Measurements from ENCODE around the gene JUP. TPM values are rescaled to one million over a fixed set of nuclear protein-coding genes. Genes with fewer than 3 reads are reported as not detected.

Gene JUP
- total RNA-seq, 1 experiment from 2014 or later: 36.3 TPM

DNA sequence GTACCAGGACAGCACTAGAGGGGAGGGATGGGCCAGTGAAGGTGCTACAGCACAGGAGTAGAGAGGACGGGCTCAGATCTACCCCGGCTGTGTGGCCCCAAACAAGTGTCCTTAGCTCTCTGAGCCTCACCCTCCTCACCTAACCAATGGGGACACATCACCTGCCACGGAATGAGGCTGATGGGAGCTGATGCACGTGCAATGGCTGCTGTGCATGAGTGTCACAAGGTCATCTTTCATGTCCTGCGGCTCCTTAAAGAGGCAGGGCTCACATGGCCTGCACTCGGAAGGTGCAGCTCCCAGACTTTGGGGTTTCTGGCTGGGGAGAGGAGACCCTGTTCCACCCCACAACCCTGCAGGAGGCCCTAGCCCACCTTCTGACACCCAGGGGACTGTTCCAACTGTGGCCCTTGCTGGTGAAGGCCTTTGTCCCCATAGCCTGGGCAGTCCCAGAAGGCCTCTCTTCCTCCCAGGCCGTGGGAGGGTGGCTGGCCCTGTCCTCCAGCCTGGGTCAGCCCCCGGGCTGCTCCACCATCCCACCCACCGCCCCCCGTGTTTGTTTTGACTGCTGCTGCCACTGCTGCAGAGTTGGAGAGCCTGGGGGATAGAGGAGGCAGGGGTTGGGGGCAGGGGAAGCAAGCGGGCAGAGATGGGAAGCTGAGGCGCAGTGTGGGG, 62.6 kb downstream of the JUP start:
- no peak for DNase-seq (ENCODE audit: low read depth)

DNA sequence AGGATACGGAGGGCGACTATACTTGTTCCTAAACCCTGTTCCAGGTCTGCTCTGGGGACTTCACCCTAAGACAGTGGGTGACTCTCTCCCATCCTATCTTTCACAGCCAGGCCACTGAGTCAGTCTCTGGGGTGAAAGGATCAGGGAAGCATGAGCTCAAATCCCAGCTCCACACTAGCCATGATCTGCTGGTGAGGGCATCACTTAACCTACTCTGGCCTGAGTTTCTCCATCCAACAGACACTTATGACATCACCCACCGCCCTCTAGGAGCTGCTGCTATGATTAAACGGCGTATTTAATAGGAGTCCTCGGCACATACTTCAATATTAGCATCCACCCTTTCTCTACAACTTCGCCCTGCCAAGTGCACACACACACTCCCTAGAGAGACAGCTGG, 64.3 kb downstream of the JUP start:
- no peak for DNase-seq (ENCODE audit: low read depth)

DNA sequence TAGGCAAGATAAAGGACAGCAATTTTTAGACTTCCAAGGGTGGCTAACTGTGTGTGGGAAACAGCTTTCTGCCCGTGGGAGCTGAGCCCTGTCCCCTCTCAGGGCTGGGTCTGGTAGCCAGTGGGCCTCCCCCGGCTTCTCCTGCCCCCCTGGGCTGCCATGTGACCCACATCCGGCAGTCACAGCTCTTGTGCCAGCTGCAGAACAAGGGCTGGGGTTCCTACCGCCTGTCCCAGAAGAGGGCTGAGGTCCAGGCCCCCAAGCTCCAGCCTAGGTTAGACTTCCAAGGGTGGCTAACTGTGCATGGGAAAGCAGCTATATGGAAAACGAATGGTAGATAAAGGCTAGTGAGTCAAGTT, 68.2 kb downstream of the JUP start:
- no peak for DNase-seq (ENCODE audit: low read depth)

DNA sequence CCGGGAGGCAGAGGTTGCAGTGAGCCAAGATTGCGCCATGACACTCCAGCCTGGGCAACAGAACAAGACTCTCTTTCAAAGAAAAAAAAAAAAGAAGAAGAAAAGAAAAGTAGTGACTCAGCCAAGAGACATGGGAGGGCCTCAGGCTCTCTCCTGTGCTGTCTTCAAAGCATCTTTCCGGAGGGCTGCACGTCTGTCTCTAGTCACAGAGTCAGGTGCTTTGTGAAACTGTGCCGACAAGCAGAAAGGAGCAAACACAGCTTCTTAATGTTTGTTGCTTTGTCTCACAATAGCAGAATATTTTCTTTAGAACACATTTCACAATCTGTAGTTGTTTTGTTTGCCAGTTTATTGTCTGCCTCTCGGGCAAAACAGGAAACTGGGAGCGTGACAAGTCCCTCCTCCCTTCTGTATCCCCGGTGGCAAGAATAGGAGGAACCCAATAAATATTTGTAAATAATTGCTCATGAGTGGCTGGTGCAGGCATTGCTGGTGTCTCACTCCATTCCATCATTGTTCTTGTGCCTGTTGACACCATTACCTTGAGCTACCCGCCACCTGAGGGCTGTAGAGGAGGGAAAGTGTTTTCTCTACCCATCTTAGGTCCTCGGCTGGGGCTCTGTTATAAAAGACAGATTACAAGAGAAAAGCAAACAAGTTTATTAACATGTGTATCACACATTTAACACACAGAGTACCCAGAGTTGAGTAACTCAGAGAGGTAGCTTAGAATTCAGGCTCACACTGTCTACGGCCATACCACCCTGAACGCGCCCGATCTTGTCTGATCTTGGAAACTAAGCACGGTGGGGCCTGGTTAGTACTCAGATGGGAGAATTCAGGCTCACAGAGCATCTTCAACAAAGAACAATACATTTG, 68.9 kb downstream of the JUP start:
- DNase-seq (ENCODE audit: low read depth): peak; percentile 35

DNA sequence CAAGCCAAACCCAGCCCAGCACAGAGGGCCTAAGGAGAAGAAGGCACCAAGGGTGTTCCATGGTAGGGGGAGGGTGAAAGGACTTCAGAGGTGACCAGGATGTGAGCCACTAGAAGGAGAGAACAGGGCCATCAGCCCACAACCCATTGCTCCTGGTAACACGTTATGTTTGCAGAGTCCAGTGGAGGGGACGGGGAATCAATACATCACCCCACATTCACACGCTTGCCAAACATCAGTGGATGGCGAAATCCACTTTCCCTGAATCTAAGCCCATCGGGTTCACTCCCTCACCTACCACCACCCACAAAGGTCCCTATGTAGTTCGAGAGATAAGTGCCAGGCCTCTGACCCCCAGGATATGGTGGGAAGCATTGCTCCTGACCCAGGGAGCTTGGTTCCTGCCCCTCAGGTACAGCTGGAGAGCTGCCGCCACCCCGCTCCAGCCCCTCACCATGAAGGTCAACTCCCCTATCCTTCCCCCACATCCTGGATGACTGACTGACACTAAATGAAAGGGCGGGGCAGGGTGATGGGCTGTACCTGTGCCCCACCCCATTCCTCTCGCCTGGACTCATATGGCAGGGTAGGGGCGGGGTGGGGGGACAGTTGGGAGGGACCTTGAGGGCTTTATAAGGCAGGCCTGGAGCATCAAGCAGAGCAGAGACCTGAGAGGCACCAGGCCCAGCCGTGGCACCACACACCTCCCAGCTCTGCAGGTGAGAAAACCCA, 74.7 kb downstream of the JUP start, which contains the start of gene GAST:
GAST (plus strand) TSS at position 663 of the 732 bp plus-strand sequence. CDS start 3,106 bp downstream, outside the sequence.
- no peak for DNase-seq (ENCODE audit: low read depth)

DNA sequence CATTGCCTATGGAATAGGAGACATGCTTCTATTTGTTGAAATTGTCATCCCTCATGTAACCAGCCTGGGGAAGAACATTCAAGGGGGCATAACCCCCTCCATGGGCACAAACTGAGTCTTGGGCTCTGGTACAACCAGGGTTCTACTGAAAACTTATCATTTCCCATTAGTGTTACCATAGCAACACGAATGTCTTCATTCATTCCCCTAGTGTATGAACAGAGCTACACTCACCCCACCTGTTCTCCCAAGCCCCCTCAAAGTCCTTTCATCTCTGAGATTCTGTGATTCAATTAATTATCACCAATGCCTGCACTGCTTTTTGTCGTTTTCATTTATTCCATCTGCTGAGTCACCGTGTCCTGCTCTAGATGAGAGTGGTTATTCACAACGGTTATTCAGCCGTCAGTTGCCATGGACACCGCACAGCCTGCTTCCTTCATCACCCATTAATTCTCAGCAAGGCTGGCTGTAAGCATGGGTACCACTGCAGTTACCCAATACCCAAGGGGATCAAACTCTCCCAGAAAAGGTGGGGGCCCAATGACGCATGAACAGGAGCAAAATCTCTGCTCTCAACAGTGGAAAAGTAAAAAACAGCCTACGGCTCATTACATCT, 75.9 kb downstream of the JUP start:
- peak; percentile 85 for DNase-seq (ENCODE audit: low read depth)

DNA sequence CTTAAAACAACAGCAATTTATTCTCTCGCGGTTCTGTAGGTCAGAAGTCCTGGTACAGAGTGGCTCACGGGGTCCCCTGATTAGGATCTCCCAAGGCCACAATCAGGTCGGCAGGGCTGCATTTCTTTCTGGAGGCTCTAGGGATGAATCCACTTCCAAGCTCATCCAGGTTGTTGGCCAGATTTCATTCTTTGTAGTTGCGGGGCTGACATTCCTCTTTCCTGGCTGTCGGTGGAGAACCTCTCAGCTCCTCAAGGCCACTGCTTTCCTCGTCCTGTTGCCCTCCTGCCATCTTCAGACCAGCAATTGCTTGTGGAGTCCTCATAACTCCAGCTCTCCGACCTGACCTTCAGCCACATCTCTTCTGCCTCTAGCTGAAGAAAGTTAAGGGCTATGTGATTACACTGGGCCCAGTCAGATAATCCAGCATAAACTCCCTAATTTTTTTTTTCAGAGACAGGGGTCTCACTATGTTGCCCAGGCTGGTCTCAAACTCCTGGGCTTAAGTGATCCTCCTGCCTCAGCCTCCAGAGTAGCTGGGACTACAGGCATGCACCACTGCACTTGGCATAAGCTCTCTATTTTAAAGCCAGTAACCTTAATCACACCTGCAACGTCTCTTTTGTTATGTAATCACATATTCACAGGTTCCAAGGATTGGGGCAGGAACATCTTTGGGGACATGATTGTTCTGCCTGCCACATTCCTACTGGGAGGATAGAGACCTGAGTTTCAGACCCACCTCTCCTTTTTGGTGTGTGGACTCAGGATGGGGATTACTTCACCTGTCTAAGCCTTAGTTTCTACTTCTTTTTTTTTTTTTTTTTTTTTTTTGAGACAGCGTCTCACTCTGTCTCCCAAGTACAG, 78.5 kb downstream of the JUP start:
- no peak for DNase-seq (ENCODE audit: low read depth)

DNA sequence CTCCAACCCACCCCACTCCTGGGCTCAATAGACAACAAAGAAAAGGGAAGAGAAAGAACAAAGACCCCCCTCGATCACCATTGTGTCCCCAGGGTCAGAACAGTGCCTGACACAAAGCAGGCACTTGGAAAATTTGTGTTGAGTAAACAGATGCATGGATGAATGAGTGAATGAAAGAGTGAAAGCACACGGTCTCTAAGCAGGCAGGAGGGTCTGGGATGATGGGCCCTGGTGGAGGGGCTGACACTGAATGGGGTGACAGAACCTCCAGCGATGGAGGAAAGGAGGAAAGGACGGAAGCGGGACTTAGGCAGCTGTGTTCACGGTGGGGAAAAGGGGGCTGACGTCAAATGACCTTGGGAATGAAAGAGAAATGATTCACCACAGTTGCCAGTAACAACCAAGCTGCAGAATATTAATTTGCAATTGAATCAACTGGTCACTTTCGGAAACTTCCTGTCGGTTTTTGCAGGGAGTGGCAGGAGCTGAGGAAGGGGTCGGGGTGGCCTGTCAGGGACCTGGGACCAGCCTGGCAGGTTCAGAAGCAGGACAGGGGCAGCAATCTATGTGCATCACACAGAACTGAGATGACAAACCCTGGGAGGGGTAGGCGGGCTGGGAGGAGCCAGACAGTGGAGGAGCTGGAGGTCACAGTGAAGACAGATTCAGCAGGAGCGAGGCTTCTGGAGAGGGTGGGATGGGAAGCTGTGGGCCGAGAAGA, 81.1 kb downstream of the JUP start:
- DNase-seq (ENCODE audit: low read depth): peak; percentile 54

Other genes with a start within 250 kb of the JUP start
- not detected in 2 replicates for gene KRT9, start 214.7 kb downstream of the JUP start, total RNA-seq (2014; rRNA removed; shearing (Covaris generic))
- gene KRT14, start 199.8 kb downstream of the JUP start, total RNA-seq (2014; rRNA removed; shearing (Covaris generic)): 0.63 and 1.4 TPM in 2 replicates
- 1.0 TPM in 1 of 2 replicates, not detected in the other for gene KRT16, start 173.9 kb downstream of the JUP start, total RNA-seq (2014; rRNA removed; shearing (Covaris generic))
- gene KRT17, start 162.1 kb downstream of the JUP start, total RNA-seq (2014; rRNA removed; shearing (Covaris generic)): 276 and 317 TPM in 2 replicates
- 78.2 and 85.4 TPM in 2 replicates for gene EIF1, start 97.8 kb downstream of the JUP start, total RNA-seq (2014; rRNA removed; shearing (Covaris generic))
- gene GAST, start 74.4 kb downstream of the JUP start, total RNA-seq (2014; rRNA removed; shearing (Covaris generic)): not detected in 2 replicates
- gene HAP1, start 52.1 kb downstream of the JUP start, total RNA-seq (2014; rRNA removed; shearing (Covaris generic)): 0.11 TPM in 1 of 2 replicates, not detected in the other
- gene P3H4, start 25.2 kb upstream of the JUP start, total RNA-seq (2014; rRNA removed; shearing (Covaris generic)): 44.4 and 60.9 TPM in 2 replicates
- gene FKBP10, start 26.3 kb upstream of the JUP start, total RNA-seq (2014; rRNA removed; shearing (Covaris generic)): 123 and 139 TPM in 2 replicates
- gene NT5C3B, start 49.5 kb upstream of the JUP start, total RNA-seq (2014; rRNA removed; shearing (Covaris generic)): 67.6 and 79.3 TPM in 2 replicates
- gene KLHL10, start 51.1 kb upstream of the JUP start, total RNA-seq (2014; rRNA removed; shearing (Covaris generic)): 0.74 TPM in 1 of 2 replicates, not detected in the other
- gene KLHL11, start 78.7 kb upstream of the JUP start, total RNA-seq (2014; rRNA removed; shearing (Covaris generic)): 26.8 and 27.8 TPM in 2 replicates
- 115 and 124 TPM in 2 replicates for gene ACLY, start 132.2 kb upstream of the JUP start, total RNA-seq (2014; rRNA removed; shearing (Covaris generic))
- 0.42 and 2.8 TPM in 2 replicates for gene ODAD4, start 143.9 kb upstream of the JUP start, total RNA-seq (2014; rRNA removed; shearing (Covaris generic))
- gene CNP, start 180.1 kb upstream of the JUP start, total RNA-seq (2014; rRNA removed; shearing (Covaris generic)): 39.5 and 41.6 TPM in 2 replicates
- 148 and 155 TPM in 2 replicates for gene DNAJC7, start 230.7 kb upstream of the JUP start, total RNA-seq (2014; rRNA removed; shearing (Covaris generic))
- gene NKIRAS2, start 233.4 kb upstream of the JUP start, total RNA-seq (2014; rRNA removed; shearing (Covaris generic)): 40.7 and 42.1 TPM in 2 replicates

All from Daoy (cell line).